Measurements from ENCODE around the gene AGAP3.

The AGAP3 gene

GRCh38 chr7:151137791-151138152 lies 51.5 kb downstream of the AGAP3 start:
- no peak for TF ChIP-seq TAF1 (IDR thresholded peaks at IDR 0.05; ENCODE audit: low read depth, low read length)
- TF ChIP-seq POLR2AphosphoS5 (IDR thresholded peaks at IDR 0.05; ENCODE audit: low read depth, low read length): no peak
- TF ChIP-seq SPI1 (IDR thresholded peaks at IDR 0.05; ENCODE audit: low read depth, low read length): no peak
- no peak for TF ChIP-seq POU2F2 (IDR thresholded peaks at IDR 0.05; ENCODE audit: low read depth, low read length)
- no peak for TF ChIP-seq PAX5 (IDR thresholded peaks at IDR 0.05; ENCODE audit: insufficient read depth, low read length, severe bottlenecking)
- TF ChIP-seq POLR2A (IDR thresholded peaks at IDR 0.05; ENCODE audit: low read depth, low read length): no peak
- DNase-seq (ENCODE audit: insufficient read length, low spot score) (no peak), FAIRE-seq (no peak)

- no peak for TF ChIP-seq POLR2A (IDR thresholded peaks at IDR 0.05; ENCODE audit: low read depth, low read length)
- no peak for TF ChIP-seq TAF1 (IDR thresholded peaks at IDR 0.05; ENCODE audit: low read depth, low read length)
- no peak for TF ChIP-seq SPI1 (IDR thresholded peaks at IDR 0.05; ENCODE audit: low read depth, low read length)
- no peak for TF ChIP-seq PAX5 (IDR thresholded peaks at IDR 0.05; ENCODE audit: insufficient read depth, low read length, severe bottlenecking)
- TF ChIP-seq POLR2AphosphoS5 (IDR thresholded peaks at IDR 0.05; ENCODE audit: low read depth, low read length): no peak
- TF ChIP-seq POU2F2 (IDR thresholded peaks at IDR 0.05; ENCODE audit: low read depth, low read length): no peak
- no peak for FAIRE-seq
- peak; percentile 27 for DNase-seq (ENCODE audit: insufficient read length, low spot score)
Observed at GRCh38 chr7:151138153-151138851, 52.0 kb downstream of the AGAP3 start.

- TF ChIP-seq POLR2A (IDR thresholded peaks at IDR 0.05; ENCODE audit: low read depth, low read length) (no peak), SPI1 (IDR thresholded peaks at IDR 0.05; ENCODE audit: low read depth, low read length) (no peak), POU2F2 (IDR thresholded peaks at IDR 0.05; ENCODE audit: low read depth, low read length) (no peak), POLR2AphosphoS5 (IDR thresholded peaks at IDR 0.05; ENCODE audit: low read depth, low read length) (no peak), TAF1 (IDR thresholded peaks at IDR 0.05; ENCODE audit: low read depth, low read length) (no peak), PAX5 (IDR thresholded peaks at IDR 0.05; ENCODE audit: insufficient read depth, low read length, severe bottlenecking) (no peak)
- FAIRE-seq (no peak), DNase-seq (ENCODE audit: insufficient read length, low spot score) (peak; percentile 18)
Observed at GRCh38 chr7:151139071-151139790, 53.0 kb downstream of the AGAP3 start.

GRCh38 chr7:151139791-151140190 lies 53.5 kb downstream of the AGAP3 start:
- TF ChIP-seq PAX5 (IDR thresholded peaks at IDR 0.05; ENCODE audit: insufficient read depth, low read length, severe bottlenecking) (no peak), POLR2A (IDR thresholded peaks at IDR 0.05; ENCODE audit: low read depth, low read length) (no peak), SPI1 (IDR thresholded peaks at IDR 0.05; ENCODE audit: low read depth, low read length) (no peak), POLR2AphosphoS5 (IDR thresholded peaks at IDR 0.05; ENCODE audit: low read depth, low read length) (no peak), TAF1 (IDR thresholded peaks at IDR 0.05; ENCODE audit: low read depth, low read length) (no peak), POU2F2 (IDR thresholded peaks at IDR 0.05; ENCODE audit: low read depth, low read length) (no peak)
- DNase-seq (ENCODE audit: insufficient read length, low spot score) (no peak), FAIRE-seq (no peak)

- FAIRE-seq (no peak), DNase-seq (ENCODE audit: insufficient read length, low spot score) (no peak)
- TF ChIP-seq POLR2A (IDR thresholded peaks at IDR 0.05; ENCODE audit: low read depth, low read length): no peak
- no peak for TF ChIP-seq SPI1 (IDR thresholded peaks at IDR 0.05; ENCODE audit: low read depth, low read length)
- TF ChIP-seq POLR2AphosphoS5 (IDR thresholded peaks at IDR 0.05; ENCODE audit: low read depth, low read length): no peak
- no peak for TF ChIP-seq POU2F2 (IDR thresholded peaks at IDR 0.05; ENCODE audit: low read depth, low read length)
- no peak for TF ChIP-seq TAF1 (IDR thresholded peaks at IDR 0.05; ENCODE audit: low read depth, low read length)
- no peak for TF ChIP-seq PAX5 (IDR thresholded peaks at IDR 0.05; ENCODE audit: insufficient read depth, low read length, severe bottlenecking)
Observed at GRCh38 chr7:151140826-151141225, 54.6 kb downstream of the AGAP3 start.

GRCh38 chr7:151141311-151141854 lies 55.1 kb downstream of the AGAP3 start:
- TF ChIP-seq POU2F2 (IDR thresholded peaks at IDR 0.05; ENCODE audit: low read depth, low read length) (no peak), PAX5 (IDR thresholded peaks at IDR 0.05; ENCODE audit: insufficient read depth, low read length, severe bottlenecking) (no peak), POLR2AphosphoS5 (IDR thresholded peaks at IDR 0.05; ENCODE audit: low read depth, low read length) (no peak), POLR2A (IDR thresholded peaks at IDR 0.05; ENCODE audit: low read depth, low read length) (no peak), SPI1 (IDR thresholded peaks at IDR 0.05; ENCODE audit: low read depth, low read length) (no peak), TAF1 (IDR thresholded peaks at IDR 0.05; ENCODE audit: low read depth, low read length) (no peak)
- DNase-seq (ENCODE audit: insufficient read length, low spot score) (no peak), FAIRE-seq (no peak)

GRCh38 chr7:151141855-151142685 lies 55.8 kb downstream of the AGAP3 start:
- FAIRE-seq (no peak), DNase-seq (ENCODE audit: insufficient read length, low spot score) (no peak)
- TF ChIP-seq POU2F2 (IDR thresholded peaks at IDR 0.05; ENCODE audit: low read depth, low read length) (no peak), PAX5 (IDR thresholded peaks at IDR 0.05; ENCODE audit: insufficient read depth, low read length, severe bottlenecking) (no peak), TAF1 (IDR thresholded peaks at IDR 0.05; ENCODE audit: low read depth, low read length) (no peak), SPI1 (IDR thresholded peaks at IDR 0.05; ENCODE audit: low read depth, low read length) (no peak), POLR2A (IDR thresholded peaks at IDR 0.05; ENCODE audit: low read depth, low read length) (no peak), POLR2AphosphoS5 (IDR thresholded peaks at IDR 0.05; ENCODE audit: low read depth, low read length) (no peak)

GRCh38 chr7:151142686-151143040 lies 56.4 kb downstream of the AGAP3 start:
- TF ChIP-seq POU2F2 (IDR thresholded peaks at IDR 0.05; ENCODE audit: low read depth, low read length) (no peak), SPI1 (IDR thresholded peaks at IDR 0.05; ENCODE audit: low read depth, low read length) (no peak), POLR2AphosphoS5 (IDR thresholded peaks at IDR 0.05; ENCODE audit: low read depth, low read length) (no peak), TAF1 (IDR thresholded peaks at IDR 0.05; ENCODE audit: low read depth, low read length) (no peak)
- DNase-seq (ENCODE audit: insufficient read length, low spot score) (no peak), FAIRE-seq (no peak)

All from GM12891 (cell line).